SK-N-SH treated with all-trans-retinoic acid at 6 μM for 48 hours (cell line): ENCODE results near the gene DDX20.

Experiments
- ARNTL ChIP-seq: fragments of 450-650 bp; formaldehyde crosslinking; IDR thresholded peaks from 2 replicates; pipeline ENCODE4 v1.5.0; 2020; ENCODE audit warnings: low read depth, mild to moderate bottlenecking, moderate library complexity, borderline replicate concordance
- ESRRG ChIP-seq: fragments of 250-450 bp; sonication (Bioruptor Pico); IDR thresholded peaks from 2 replicates; pipeline ENCODE4 v1.6.1; 2021; ENCODE audit warnings: mild to moderate bottlenecking
- PATZ1 ChIP-seq: fragments of 250-450 bp; sonication (Bioruptor Pico); IDR thresholded peaks from 2 replicates; pipeline ENCODE4 v1.8.0; 2020; ENCODE audit warnings: mild to moderate bottlenecking, moderate library complexity, borderline replicate concordance
- RARB ChIP-seq: fragments of 250-450 bp; sonication (Bioruptor Pico); IDR thresholded peaks from 2 replicates; pipeline ENCODE4 v1.8.0; 2021; ENCODE audit warnings: mild to moderate bottlenecking, moderate library complexity
- TCF4 ChIP-seq: fragments of 250-450 bp; sonication (Bioruptor Pico); IDR thresholded peaks from 2 replicates; pipeline ENCODE4 v1.8.0; 2021; ENCODE audit warnings: mild to moderate bottlenecking, moderate library complexity, borderline replicate concordance

GRCh38 chr1:111719674-111720132, 36.0 kb upstream of the DDX20 start:
- TF ChIP-seq ESRRG (CRISPR knock-in tag): no peak
- no peak for TF ChIP-seq ARNTL
- TF ChIP-seq RARB: no peak
- no peak for TF ChIP-seq PATZ1 (CRISPR knock-in tag)
- no peak for TF ChIP-seq TCF4 (CRISPR knock-in tag)
